Activated T-helper 1 cell treated with anti-CD3 and anti-CD28 coated beads, Interleukin-12 subunit alpha, Interleukin-12 subunit beta, Interleukin-2, Interleukin-4 antibody, amounts not matched to agents 30 ng/mL and 10 ng/mL and 1 ng/mL, durations not matched to agents 14 hours and 24 hours and 36 hours (primary cell): ENCODE results near the gene FBXO31. TPM values are rescaled to one million over a fixed set of nuclear protein-coding genes. Genes with fewer than 3 reads are reported as not detected.

Experiments
- DNase-seq: peaks from one replicate; pipeline ENCODE4 v3.0.0; 2021; ENCODE audit warnings: low spot score
- H3K27ac Mint-ChIP-seq: one replicate; pipeline ENCODE4 v1.8.0; 2021; ENCODE audit warnings: mild to moderate bottlenecking, mixed read lengths
- H3K27me3 Mint-ChIP-seq: one replicate; pipeline ENCODE4 v1.8.0; 2022; ENCODE audit warnings: mild to moderate bottlenecking, moderate library complexity, mixed read lengths; ENCODE audit not compliant: insufficient read depth
- H3K36me3 Mint-ChIP-seq: one replicate; pipeline ENCODE4 v1.8.0; 2021; ENCODE audit warnings: low read depth, mixed read lengths
- H3K4me1 Mint-ChIP-seq: one replicate; pipeline ENCODE4 v1.8.0; 2021; ENCODE audit warnings: low read depth, mixed read lengths
- H3K4me3 Mint-ChIP-seq: one replicate; pipeline ENCODE4 v1.8.0; 2021; ENCODE audit warnings: mild to moderate bottlenecking, moderate library complexity, mixed read lengths
- H3K9me3 Mint-ChIP-seq: one replicate; pipeline ENCODE4 v1.8.0; 2021; ENCODE audit warnings: mixed read lengths
- intact Hi-C: fragments of 100-400 bp; cut with micrococcal nuclease; formaldehyde crosslinking; loops from one replicate; pipeline ENCODE4 v1.15.1; 2024
- total RNA-seq: library from RNA; stranded (reverse); gene quantifications from 2 replicates; pipeline ENCODE4 v1.2.3, GENCODE V29; 2022

Gene FBXO31
- total RNA-seq = 40.7 and 41.3 TPM in 2 replicates

- peaks cover 2% of the 10 kb centered on the region for H3K27me3 Mint-ChIP-seq
- H3K9me3 Mint-ChIP-seq = no peaks in the 10 kb centered on the region
- intact Hi-C loops = loop anchor here (1.0 to 10.0 kb wide), 7 partner anchors 9 to 1281 kb away; partner anchors contain the start of genes BANP, C16orf95, MAP1LC3B and MVD
- peaks cover 7% of the 10 kb centered on the region for H3K36me3 Mint-ChIP-seq
- peaks cover 48% of the 10 kb centered on the region for H3K4me1 Mint-ChIP-seq
- DNase-seq = peak; percentile 86
- H3K27ac Mint-ChIP-seq = peak within 1 kb of the TSS; percentile 98
- peak within 1 kb of the TSS; percentile 89 for H3K4me3 Mint-ChIP-seq
These were observed at the start of gene FBXO31 for GRCh38 chr16:87383505-87384161. Gene FBXO31, minus strand, starts transcription at chr16:87383776. Its CDS starts 32 bp downstream, at chr16:87383744.

GRCh38 chr16:87432330-87432915, 48.8 kb upstream of the FBXO31 start:
- Mint-ChIP-seq H3K4me1 (peaks cover 14% of the 10 kb centered on the region), H3K27me3 (peaks cover 11% of the 10 kb centered on the region), H3K9me3 (no peaks in the 10 kb centered on the region), H3K36me3 (no peaks in the 10 kb centered on the region), H3K27ac (no peak overlapping the region), H3K4me3 (no peak overlapping the region)
- DNase-seq = no peak
- intact Hi-C loops = no loop called here

DNA sequence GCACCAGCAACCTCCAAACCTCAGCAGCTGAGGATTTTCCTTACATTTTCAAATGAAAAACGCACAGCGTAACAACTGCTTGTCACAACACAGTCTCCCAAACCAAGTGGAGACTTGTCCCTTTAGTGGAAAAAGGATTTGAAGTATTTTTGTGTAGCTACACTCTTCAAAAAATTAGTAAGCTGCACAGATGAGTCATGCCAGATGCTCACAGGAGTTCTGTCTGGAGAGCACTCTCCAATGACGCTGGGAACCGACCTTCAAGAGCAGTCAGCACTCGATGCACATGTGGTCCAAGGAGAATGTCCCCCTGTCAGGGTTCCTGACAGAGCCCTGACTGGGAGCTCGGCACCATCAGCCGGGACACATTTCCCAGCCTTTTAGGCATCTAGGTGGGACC, 48.4 kb upstream of the FBXO31 start:
- Mint-ChIP-seq H3K4me3 (no peak overlapping the region), H3K9me3 (no peaks in the 10 kb centered on the region), H3K27ac (no peak overlapping the region), H3K36me3 (no peaks in the 10 kb centered on the region), H3K4me1 (peaks cover 12% of the 10 kb centered on the region), H3K27me3 (peaks cover 11% of the 10 kb centered on the region)
- DNase-seq = no peak
- intact Hi-C loops = no loop called here

DNA sequence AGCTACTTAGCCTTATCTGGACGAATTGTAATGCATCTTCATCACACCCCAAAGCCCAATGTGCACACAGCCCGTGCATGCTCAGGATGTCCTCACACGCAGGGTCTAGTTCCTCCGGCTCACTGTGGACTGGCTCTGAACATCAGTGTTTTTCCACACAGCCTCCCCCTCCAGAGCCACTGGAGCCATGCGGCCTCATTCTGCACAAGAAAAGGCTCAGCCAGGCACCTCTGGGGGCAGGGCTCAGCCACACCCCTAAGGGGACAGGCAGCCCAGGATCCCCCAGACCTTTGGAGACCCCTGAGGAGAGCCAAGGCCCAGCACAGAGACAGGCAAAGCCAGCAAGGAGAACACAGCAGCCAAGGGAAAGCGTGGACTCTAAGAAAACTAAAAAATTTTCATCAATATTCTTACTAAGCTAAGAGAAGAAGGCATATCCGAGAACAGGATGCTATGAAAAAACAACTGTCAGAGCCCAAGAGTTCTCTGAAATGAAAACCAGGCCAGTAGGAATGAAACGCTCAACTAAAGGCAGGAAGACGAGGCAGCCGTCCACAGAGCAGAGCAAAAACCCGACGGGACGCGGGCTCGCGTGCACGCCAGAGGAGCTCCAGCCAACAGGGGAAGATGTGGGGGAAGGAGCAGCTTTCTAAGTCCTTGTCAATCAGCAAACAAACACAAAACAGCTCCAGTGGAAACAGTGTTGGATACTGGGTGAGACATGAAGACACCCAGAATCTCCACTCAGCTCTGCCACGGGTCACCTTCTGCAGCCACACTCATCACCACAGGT, 43.0 kb upstream of the FBXO31 start:
- intact Hi-C loops = no loop called here
- H3K27ac Mint-ChIP-seq = no peak overlapping the region
- no peaks in the 10 kb centered on the region for H3K4me1 Mint-ChIP-seq
- DNase-seq = no peak
- no peaks in the 10 kb centered on the region for H3K27me3 Mint-ChIP-seq
- H3K36me3 Mint-ChIP-seq = peaks cover 7% of the 10 kb centered on the region
- H3K4me3 Mint-ChIP-seq = no peak overlapping the region
- no peaks in the 10 kb centered on the region for H3K9me3 Mint-ChIP-seq

DNA sequence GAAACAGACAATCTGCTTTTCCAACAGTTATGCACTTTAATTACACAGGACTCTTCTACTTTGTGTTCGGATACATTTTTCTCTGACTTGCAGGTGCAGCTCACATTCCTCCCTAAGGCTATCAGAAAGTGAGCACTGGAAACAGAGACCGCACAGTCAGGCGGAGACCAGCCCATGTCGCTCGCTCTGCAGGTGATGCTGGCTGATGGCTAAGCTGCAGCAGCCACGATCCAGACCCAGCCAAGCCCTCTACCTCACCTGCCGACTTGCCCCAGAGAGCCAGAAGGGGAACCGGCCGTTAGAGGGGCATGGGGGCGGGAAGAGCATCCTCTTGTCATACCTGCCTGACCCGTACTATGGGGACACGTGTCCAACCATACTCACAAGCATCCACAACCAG, 42.4 kb upstream of the FBXO31 start:
- Mint-ChIP-seq H3K9me3 (no peaks in the 10 kb centered on the region), H3K4me1 (no peaks in the 10 kb centered on the region), H3K36me3 (peaks cover 7% of the 10 kb centered on the region), H3K27ac (no peak overlapping the region), H3K4me3 (no peak overlapping the region), H3K27me3 (no peaks in the 10 kb centered on the region)
- no peak for DNase-seq
- intact Hi-C loops = no loop called here

DNA sequence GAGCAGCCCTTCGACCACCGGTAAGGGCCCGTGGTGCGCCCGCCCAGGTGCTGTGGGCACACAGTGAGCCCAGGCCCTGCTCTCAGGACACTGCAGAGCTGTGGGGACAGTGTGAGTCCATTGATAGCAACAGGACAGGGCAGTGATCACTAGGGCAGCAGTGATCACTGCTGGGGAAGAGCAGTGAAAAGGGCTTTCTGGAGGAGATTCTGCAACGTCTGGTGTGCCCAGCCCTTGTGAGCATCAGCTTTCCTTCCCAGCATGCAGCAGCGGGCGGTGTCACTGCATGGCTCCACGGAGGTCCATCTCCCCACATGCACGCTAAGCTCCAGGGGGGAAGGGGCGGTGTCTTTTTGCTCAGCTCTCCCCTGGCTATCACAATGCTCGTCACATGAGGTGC, 40.7 kb upstream of the FBXO31 start:
- no peak overlapping the region for H3K27ac Mint-ChIP-seq
- H3K36me3 Mint-ChIP-seq = peaks cover 7% of the 10 kb centered on the region
- DNase-seq = no peak
- H3K4me1 Mint-ChIP-seq = no peaks in the 10 kb centered on the region
- no peaks in the 10 kb centered on the region for H3K27me3 Mint-ChIP-seq
- no peaks in the 10 kb centered on the region for H3K9me3 Mint-ChIP-seq
- intact Hi-C loops = no loop called here
- no peak overlapping the region for H3K4me3 Mint-ChIP-seq

- no peak overlapping the region for H3K4me3 Mint-ChIP-seq
- DNase-seq = no peak
- H3K9me3 Mint-ChIP-seq = no peaks in the 10 kb centered on the region
- no peaks in the 10 kb centered on the region for H3K27me3 Mint-ChIP-seq
- H3K36me3 Mint-ChIP-seq = peaks cover 7% of the 10 kb centered on the region
- intact Hi-C loops = no loop called here
- H3K4me1 Mint-ChIP-seq = no peaks in the 10 kb centered on the region
- H3K27ac Mint-ChIP-seq = no peak overlapping the region
These were observed 39.9 kb upstream of the FBXO31 start for GRCh38 chr16:87423429-87423828.

- intact Hi-C loops = no loop called here
- peaks cover 7% of the 10 kb centered on the region for H3K36me3 Mint-ChIP-seq
- no peak overlapping the region for H3K27ac Mint-ChIP-seq
- H3K9me3 Mint-ChIP-seq = no peaks in the 10 kb centered on the region
- DNase-seq = no peak
- no peak overlapping the region for H3K4me3 Mint-ChIP-seq
- H3K27me3 Mint-ChIP-seq = no peaks in the 10 kb centered on the region
- H3K4me1 Mint-ChIP-seq = no peaks in the 10 kb centered on the region
These were observed 38.5 kb upstream of the FBXO31 start for GRCh38 chr16:87422106-87422505.

GRCh38 chr16:87421003-87421912, 37.7 kb upstream of the FBXO31 start:
- H3K36me3 Mint-ChIP-seq = peaks cover 7% of the 10 kb centered on the region
- intact Hi-C loops = no loop called here
- no peak overlapping the region for H3K4me3 Mint-ChIP-seq
- no peaks in the 10 kb centered on the region for H3K9me3 Mint-ChIP-seq
- H3K27ac Mint-ChIP-seq = no peak overlapping the region
- DNase-seq = no peak
- H3K27me3 Mint-ChIP-seq = no peaks in the 10 kb centered on the region
- no peaks in the 10 kb centered on the region for H3K4me1 Mint-ChIP-seq

DNA sequence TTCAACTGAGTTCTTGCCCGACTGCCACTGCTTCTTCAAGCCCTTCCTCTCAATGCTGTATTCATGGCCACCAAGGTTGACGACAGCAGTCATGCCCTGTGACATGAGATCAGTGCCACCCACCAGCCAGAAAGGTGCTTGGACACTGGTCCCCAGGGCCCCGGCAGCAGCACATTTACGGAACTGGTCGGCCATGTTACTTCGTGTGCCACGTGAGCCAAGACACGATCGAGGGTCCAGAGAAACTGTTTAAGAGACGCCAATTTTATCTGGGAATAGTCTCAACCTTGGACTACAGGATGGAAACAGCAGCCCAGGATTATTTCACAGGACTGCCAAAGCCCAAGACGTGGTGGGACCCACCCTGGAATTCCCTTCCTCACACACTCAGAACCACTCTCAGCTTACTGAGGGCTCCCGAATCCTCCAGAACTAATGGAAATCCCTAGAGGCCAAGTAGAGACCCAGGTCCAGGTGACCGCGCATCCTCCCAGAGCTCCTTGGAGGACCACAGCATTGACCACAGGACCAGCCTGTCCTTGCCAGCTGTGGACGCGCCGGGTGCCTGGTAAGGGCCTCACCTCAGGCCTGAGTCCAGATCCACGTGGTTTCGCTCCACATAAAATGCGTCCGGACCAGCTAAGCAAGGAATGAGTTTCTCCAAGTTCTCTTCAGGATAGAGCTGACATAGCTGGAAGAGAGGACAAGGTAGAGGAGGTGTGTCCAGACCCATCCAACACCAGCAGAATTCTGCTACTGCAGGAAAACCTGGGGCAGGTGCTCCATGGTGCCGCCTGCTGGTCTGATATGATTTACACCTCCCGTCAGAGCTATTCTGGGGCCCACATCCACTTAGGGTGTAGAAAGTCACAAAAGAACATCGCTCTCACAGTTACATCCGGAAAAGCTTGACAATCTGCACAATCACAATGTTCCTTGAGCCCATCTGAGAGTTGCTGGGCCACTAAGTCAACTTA, 36.7 kb upstream of the FBXO31 start:
- Mint-ChIP-seq H3K4me1 (no peaks in the 10 kb centered on the region), H3K9me3 (no peaks in the 10 kb centered on the region), H3K36me3 (peaks cover 7% of the 10 kb centered on the region), H3K4me3 (no peak overlapping the region), H3K27ac (no peak overlapping the region), H3K27me3 (no peaks in the 10 kb centered on the region)
- DNase-seq = no peak
- intact Hi-C loops = no loop called here

DNA sequence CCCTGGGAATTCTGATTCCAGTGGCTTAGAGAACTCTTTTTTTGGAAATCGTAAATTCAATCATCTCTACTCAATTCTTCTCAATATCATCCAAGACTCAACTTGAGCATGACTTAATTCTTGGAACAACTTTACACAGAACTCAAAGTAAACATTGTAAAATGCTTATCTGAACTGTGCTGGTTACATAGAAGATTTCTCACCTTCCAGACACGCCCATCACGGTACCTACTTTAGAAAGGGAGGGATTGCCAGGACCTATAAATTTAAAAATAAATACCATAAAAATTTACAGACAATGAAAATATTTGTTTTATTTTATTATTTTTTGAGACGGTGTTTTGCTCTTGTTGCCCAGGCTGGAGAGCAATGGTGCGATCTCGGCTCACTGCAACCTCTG, 35.1 kb upstream of the FBXO31 start:
- DNase-seq = no peak
- intact Hi-C loops = no loop called here

GRCh38 chr16:87418216-87418615, 34.6 kb upstream of the FBXO31 start:
- DNase-seq = no peak
- no peaks in the 10 kb centered on the region for H3K9me3 Mint-ChIP-seq
- peaks cover 7% of the 10 kb centered on the region for H3K36me3 Mint-ChIP-seq
- no peak overlapping the region for H3K4me3 Mint-ChIP-seq
- H3K4me1 Mint-ChIP-seq = no peaks in the 10 kb centered on the region
- intact Hi-C loops = no loop called here
- H3K27ac Mint-ChIP-seq = no peak overlapping the region
- H3K27me3 Mint-ChIP-seq = no peaks in the 10 kb centered on the region

More for the DNA sequence above, 35.1 kb upstream of the FBXO31 start:
- no peaks in the 10 kb centered on the region for H3K27me3 Mint-ChIP-seq
- H3K9me3 Mint-ChIP-seq = no peaks in the 10 kb centered on the region
- no peaks in the 10 kb centered on the region for H3K4me1 Mint-ChIP-seq
- H3K4me3 Mint-ChIP-seq = no peak overlapping the region
- H3K36me3 Mint-ChIP-seq = peaks cover 7% of the 10 kb centered on the region
- H3K27ac Mint-ChIP-seq = no peak overlapping the region
